ENCODE measurements around the gene CIPC.

The CIPC gene

GRCh38 chr14:77097006-77097699 lies 905 bp upstream of the CIPC start:
- intact Hi-C loops (cut with DNase I), result loop anchor here (2.0 kb wide), 1 partner anchor 28 kb away; no protein-coding TSS in a partner anchor
- DNase-seq, result no peak

- DNase-seq, result peak; percentile 57 to 94 (median 72)
- intact Hi-C loops (cut with DNase I), result loop anchor here (2.0 kb wide), 1 partner anchor 222 kb away; the partner anchor contains the start of genes GSTZ1 and POMT2
These were observed 683 bp downstream of the CIPC start for GRCh38 chr14:77098529-77099353.

- intact Hi-C loops (cut with DNase I), result loop anchor here (2.0 kb wide), 1 partner anchor 221 kb away; the partner anchor contains the start of genes GSTZ1 and POMT2
- DNase-seq, result no peak
These were observed 1.5 kb downstream of the CIPC start for GRCh38 chr14:77099425-77100167.

DNA sequence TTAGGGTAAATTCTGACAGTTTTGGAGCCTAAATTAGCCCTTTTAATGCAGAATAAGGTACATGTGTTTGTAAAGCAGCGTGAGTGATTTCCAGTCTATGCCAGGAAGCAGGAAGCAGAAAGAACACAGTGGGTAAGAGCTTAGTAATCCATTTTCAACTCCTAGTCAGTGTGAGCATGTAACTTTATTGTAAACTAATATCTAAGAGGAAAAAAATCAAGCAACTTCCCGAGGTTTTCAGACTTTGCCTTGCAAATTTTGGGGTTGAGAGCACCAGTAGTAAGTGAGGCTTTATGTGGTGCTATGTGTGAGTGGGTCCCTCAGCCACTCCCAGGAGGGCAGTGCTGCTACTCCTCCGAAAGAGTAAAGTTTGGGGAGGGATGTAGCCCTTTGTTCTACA lies 2.9 kb downstream of the CIPC start:
- no peak for DNase-seq
- intact Hi-C loops (cut with DNase I), result no loop called here

GRCh38 chr14:77102154-77102553 lies 4.1 kb downstream of the CIPC start:
- peak in 2 of 10 donors; percentile 46 to 76 for DNase-seq
- intact Hi-C loops (cut with DNase I), result no loop called here

- intact Hi-C loops (cut with DNase I), result no loop called here
- DNase-seq, result no peak
These were observed 5.4 kb downstream of the CIPC start for GRCh38 chr14:77103475-77103874.

GRCh38 chr14:77103951-77104350 lies 5.9 kb downstream of the CIPC start:
- DNase-seq, result peak in 1 of 10 donors; percentile 84
- intact Hi-C loops (cut with DNase I), result no loop called here

DNA sequence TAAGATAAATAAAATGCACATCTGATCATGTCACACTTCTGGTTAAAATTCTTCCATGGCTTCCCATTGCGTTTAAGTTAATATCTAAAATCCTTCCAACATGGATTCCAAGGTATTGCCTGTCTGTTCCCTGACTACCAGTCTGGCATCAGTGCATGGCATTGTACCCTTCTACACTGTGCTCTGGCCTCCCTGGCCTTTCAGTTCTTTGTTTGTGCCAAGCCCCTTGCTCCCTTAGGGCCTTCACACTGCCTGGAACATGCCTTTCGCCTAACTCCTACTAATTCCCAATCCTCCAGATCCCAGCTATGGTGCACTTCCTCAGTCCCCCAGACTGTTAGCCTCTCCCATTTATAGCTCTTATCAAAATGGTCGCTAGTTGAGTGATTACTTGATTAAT lies 6.3 kb downstream of the CIPC start:
- peak in 1 of 10 donors; percentile 50 for DNase-seq
- intact Hi-C loops (cut with DNase I), result no loop called here

- intact Hi-C loops (cut with DNase I), result no loop called here
These were observed 7.3 kb downstream of the CIPC start for GRCh38 chr14:77105145-77105939.

GRCh38 chr14:77106666-77107065 lies 8.6 kb downstream of the CIPC start:
- intact Hi-C loops (cut with DNase I), result no loop called here
- DNase-seq, result peak in 1 of 10 donors; percentile 55

More at GRCh38 chr14:77105145-77105939, 7.3 kb downstream of the CIPC start:
- DNase-seq, result peak in 4 of 10 donors; percentile 46 to 87 (median 60)

DNA sequence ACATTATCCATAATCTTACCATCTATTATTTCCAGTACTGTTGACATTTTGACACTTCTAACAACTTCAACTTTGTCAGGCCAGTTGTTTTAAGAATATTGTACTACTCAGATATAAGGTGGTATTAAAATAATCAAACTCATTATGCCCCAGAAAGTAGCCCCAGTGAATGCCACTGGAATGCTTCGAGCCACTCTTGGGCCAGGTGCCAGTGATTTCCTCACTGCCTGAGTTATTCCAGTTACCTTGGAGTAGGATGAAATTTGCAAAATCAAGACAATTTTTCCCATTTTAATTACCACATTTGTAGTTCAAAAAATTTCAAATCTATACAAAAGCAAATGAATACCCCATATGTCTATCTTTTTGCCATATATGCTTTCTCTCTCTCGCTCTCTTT lies 9.2 kb downstream of the CIPC start:
- DNase-seq, result peak in 1 of 10 donors; percentile 41
- intact Hi-C loops (cut with DNase I), result no loop called here

DNA sequence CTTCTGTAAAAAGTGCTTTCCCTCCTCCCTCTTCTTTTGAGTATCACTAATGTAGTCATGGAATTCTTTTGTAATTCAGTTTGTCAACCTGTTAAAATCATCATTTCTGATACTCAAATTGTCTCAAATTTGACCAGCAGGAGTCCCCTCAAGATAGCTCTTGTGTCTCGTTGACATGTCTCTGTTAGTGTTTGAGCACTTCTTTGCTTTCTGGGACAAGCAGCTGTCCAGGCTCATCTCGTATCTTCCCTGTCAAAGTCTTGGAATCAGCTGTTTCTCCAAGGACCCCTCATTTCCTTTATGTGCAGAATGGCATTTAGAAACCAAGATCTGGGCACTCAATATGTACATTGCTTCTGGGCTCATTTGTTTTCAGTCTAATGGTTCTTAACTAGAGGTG lies 10.7 kb downstream of the CIPC start:
- DNase-seq, result no peak
- intact Hi-C loops (cut with DNase I), result loop anchor here (2.0 kb wide), 1 partner anchor 14 kb away; no protein-coding TSS in a partner anchor

DNA sequence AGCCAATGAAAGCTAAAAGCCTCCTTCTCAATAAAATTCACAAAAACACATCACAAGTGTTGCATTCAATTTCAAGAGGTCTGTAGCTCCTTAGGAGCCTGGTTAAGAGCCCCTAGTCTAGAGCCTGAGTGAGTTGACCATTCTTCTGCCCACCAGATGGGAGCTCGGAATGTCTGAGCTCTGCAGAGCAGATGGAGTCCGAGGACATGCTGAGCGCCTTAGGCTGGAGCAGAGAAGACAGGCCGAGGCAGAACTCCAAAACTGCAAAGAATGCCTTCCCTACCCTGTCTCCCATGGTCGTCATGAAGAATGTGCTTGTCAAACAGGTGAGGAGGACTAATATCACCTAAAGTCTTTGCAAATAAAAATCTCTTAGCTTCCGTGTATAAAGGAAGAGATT lies 11.6 kb downstream of the CIPC start:
- peak in 1 of 10 donors; percentile 62 for DNase-seq
- intact Hi-C loops (cut with DNase I), result loop anchor here (2.0 kb wide), 1 partner anchor 13 kb away; no protein-coding TSS in a partner anchor

GRCh38 chr14:77110286-77110685 lies 12.2 kb downstream of the CIPC start:
- intact Hi-C loops (cut with DNase I), result no loop called here
- no peak for DNase-seq

DNA sequence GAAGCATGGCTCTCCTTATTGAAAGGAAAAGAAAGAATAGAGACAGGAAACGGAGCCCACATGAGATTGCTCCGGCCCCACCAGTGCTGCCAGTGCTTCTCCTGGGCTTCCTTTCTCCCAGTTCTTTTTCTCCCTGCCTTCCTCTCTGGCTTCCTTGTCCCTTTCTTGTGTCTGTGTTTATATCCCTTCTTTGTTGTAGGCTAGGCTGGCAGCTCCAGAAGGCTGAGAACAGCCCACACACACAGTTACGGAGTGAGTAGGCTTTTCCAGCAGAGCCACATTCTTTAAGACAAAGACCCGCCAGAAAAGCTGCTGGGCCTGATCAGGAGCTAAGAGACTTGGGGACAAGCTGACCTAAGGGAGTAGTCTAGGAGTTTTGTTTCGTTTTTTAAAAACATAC lies 13.0 kb downstream of the CIPC start:
- peak in 7 of 10 donors; percentile 33 to 89 (median 51) for DNase-seq
- intact Hi-C loops (cut with DNase I), result no loop called here

DNA sequence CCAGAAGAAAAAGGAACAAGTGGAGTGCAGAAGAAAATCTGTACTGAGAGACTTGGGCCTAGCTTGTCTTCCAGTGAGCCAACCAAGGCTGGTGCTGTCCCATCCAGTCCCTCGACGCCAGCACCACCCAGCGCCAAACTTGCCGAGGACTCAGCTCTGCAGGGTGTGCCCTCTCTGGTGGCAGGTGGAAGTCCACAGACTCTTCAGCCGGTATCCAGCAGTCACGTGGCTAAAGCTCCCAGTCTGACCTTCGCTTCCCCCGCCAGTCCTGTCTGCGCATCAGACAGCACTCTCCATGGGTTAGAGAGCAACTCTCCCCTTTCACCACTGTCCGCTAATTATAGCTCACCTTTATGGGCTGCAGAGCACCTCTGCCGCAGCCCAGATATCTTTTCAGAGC lies 15.6 kb downstream of the CIPC start:
- DNase-seq, result peak in 1 of 10 donors; percentile 73
- intact Hi-C loops (cut with DNase I), result no loop called here

GRCh38 chr14:77114609-77115008 lies 16.6 kb downstream of the CIPC start:
- intact Hi-C loops (cut with DNase I), result no loop called here
- DNase-seq, result no peak

GRCh38 chr14:77116172-77116817 lies 18.2 kb downstream of the CIPC start:
- no peak for DNase-seq
- intact Hi-C loops (cut with DNase I), result no loop called here

- intact Hi-C loops (cut with DNase I), result no loop called here
- DNase-seq, result no peak
These were observed 21.8 kb downstream of the CIPC start for GRCh38 chr14:77119851-77120250.
